SKM-1 (cell line): ENCODE measurements around the gene ADGRL1.

ENCODE experiments used
- DNase-seq: peaks from one replicate; lab custom pipeline; 2025; ENCODE audit not compliant: unreplicated experiment; lab: John Stamatoyannopoulos, UW

ADGRL1 gene

DNA sequence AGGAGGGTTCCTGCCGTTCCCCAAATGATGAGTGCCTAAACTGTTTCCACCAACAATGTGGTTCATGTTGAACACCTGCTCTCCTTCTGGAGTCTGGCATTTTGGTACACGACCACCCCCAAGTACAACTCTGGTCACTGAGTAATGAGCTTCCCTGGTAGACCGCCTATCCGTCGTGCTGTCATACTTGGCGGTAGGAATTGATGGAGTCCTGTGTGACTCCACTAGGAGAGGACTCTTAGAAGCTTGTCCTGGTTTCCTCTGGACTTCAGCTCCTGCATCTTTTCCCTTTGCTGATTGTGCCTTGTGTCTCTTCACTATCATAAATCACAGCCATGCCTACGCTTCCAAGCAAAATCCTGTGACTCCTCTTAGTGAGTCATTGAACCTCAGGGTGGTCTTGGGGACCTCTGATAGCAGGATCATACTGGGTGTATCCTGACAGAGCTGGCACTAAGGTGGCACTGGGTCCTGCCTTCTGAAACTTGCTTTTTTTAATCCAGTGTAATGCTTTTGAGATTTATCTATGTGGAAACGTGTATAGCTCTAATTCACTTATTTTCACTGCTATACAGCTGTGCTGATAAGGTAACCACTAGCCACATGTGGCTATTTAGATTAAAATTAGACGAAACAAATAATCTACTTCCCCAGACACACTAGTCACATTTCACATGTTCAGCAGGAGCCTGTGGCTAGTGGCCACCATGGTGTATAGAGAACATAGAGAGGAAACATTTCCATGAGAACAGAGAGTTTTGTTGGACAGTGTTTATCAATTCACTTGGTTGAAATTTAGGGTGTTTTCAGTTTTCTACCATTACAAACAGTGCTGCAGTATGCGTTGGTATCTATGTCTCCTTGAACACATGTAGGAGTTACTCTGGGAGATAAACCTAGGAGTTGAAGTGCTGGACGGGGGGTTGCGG, 63.4 kb downstream of the ADGRL1 start:
- DNase-seq = no peak

DNA sequence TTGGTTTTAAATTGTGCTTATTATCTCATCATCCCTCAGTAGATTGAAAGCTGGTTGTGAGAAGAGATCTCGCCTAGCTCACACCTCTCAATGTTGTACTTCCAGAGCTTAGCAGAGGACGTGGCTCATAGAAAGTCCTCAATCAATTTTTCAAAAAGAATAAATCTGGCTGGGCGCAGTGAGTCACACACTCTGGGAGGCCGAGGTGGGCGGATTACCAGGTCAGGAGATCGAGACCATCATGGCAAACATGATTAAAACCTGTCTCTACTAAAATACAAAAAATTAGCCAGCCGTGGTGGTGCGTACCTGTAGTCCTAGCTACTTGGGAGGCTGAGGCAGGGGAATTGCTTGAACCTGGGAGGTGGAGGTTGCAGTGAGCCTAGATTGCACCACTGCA, 64.9 kb downstream of the ADGRL1 start:
- DNase-seq = no peak

DNA sequence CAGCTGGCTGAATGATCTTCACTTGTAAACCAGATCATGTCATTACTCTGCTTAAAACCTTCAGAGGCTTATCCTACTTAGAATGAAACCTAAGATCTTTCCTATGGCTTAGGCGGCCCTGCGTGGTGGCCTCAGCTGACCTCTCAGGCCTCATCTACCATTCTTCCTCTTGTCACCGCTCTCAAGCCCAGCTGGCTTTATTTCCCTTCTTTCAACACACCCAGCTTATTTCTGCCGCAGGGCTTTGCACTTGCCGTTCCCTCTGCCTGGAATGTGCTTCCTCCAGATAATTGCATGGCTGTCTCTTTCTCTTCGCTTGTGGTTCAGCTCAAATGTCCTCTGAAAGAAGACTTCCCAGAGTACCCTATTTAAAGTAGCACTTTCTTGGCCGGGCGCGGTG, 66.0 kb downstream of the ADGRL1 start:
- DNase-seq = peak; percentile 68

DNA sequence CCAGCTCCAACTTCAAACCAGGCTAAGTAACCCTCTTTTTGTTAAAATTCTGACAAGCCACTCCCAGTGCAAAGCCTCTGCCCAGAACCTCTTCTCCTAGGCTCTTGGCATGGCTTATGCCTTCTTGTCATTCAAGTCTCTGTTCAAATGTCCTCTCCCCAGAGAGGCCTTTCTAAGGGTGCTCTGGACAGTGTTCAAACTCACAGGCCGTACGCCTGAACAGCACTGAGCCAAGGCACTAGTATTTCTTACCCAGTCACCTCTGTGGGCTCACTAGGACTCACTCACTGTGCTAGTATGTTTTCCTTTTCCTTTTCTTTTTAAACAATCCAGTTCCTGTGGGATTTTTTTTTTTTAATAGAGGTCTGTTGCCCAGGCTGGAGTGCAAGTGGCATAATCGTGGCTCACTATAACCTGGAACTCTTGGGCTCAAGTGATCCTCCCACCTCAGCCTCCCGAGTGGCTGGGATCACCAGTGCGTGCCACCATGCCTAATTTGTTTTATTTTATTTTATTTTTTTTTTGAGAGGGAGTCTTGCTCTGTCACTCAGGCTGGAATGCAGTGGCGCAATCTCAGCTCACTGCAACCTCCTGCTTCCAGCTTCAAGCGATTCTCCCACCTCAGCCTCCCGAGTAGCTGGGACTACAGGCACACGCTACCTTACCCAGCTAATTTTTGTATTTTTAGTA, 67.2 kb downstream of the ADGRL1 start:
- no peak for DNase-seq

DNA sequence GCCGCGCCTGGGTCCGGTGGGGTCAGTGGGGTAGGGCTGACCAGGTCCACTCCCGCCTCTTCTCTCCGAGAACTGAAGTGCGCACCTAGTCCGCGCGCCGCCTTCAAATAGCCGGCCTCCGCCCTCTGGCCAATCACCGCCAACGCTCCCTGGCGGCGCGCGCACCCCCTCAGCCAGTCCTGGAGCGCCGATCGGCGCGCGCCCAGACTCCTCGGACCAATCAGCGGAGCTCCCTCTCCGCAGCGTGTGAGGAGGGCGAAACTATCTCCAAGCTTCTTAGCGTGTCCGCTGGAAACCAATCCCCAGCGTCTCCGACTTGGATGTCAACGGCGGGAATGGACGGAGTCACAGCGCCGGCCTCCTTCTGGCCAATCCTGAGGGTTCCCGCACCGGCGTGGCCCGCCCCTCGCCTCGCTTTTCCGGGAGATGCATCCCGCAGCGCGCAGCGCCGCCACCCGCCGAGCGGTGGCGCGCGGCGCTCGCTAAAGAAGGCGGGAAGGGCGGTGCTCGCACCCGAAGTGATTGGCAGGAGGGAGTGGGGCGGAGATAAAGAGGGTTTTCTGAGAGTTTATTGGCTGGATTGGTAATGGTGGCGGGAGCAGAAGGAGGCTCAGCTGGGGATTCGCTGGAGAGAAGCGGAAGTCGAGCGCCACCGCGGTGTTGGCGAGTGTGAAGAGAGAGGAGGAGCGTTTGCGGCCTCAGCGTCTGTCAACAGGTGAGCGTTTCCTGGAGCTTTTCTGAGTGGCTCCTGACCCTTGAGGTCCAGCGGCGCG, 69.3 kb downstream of the ADGRL1 start, which contains the start of gene ASF1B:
Gene ASF1B, minus strand, starts transcription at position 81 of the 773 bp plus-strand sequence. CDS start 133 bp downstream, outside the sequence.
- peak; percentile 100 for DNase-seq

DNA sequence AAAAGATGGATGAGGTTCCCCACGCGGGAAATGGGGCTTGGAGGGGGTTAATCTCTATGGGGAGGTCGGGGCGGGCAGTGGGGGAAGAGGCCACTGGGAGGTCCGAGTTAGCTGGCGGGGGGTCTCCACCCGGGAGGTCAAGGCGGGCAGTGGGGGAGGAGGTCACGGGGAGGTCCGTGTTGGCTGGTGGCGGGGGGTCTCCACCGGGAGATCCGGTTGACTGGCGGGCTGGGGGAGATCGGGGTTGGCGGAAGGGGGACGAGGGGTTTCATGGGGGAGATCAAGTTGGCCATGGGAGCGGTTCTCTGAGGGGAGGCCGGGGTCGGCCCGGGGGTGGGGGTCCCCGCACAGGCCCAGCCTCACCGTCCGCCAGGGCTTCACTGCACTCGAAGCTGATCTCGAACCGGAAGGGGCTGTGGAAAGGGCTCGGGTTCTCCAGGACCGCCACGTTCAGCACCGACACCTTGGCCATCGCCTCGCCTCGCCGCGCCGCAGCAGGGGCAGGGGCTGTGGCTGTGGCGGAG, 69.9 kb downstream of the ADGRL1 start:
- DNase-seq = no peak

DNA sequence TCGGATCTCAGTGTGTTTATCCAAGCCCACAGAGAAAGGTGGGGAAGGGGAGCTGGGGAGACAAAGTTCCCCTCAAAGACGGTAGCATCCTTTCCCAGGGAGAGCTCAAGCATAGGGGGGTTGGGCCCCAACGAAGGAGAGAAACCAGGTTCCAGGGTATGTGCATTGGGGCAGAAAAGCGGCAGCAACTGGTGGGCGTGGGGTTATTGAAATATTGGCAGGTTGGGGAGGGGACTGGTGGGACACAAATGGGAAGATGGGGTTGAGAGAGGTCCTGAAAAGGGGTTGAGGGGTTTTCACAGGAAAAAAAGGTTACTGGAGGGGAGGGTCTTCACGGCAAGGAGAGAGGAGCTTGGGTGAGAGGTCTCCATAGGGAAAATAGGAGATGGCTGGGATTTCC, 70.6 kb downstream of the ADGRL1 start:
- DNase-seq = no peak

DNA sequence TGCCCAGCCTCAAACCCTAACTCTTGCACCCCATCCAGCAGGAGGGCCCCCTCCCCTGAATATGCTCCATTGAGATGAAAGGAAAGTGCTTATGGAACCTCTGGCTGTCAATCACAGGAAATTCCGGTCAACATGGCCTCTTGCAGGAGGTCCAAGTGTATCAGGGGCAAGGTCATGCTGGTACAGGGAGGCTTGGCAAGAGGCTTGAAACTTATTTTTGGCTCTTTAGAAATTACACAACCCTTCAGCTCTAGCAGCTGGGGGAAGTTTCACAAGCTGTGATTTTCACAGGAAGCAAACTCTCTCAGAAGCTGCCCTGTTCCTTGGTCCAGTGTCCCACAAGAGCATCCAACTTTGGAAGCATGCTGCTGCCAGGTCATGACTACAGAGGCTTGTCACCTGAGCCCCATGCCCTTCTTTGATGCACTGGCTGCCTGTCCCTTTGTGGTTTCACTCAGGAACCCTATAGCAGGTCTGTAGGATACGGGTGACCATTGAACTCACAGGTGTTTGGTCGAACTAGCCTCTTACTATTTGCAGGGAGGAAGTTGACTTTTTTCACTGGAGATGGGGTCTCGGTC, 78.0 kb downstream of the ADGRL1 start:
- peak; percentile 44 for DNase-seq

DNA sequence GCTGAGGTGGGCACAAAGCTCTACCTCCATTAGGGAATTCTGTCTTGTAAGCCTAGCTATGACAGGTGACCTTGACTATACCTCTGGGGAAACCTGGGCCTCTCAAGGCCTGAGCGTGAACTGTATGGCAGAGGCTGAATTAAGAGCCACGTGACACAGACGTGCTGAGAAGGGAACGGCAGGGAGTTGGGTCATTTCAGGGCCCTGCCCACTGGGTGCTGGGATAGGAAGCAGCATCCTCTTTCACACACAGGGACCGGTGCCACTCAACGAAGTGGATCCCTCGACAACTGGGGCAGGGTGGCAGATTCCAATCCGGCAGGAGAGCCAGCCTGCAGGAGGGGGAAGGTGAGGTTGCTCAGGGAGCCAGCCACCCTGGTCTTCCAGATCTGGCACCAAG, 78.8 kb downstream of the ADGRL1 start:
- no peak for DNase-seq

DNA sequence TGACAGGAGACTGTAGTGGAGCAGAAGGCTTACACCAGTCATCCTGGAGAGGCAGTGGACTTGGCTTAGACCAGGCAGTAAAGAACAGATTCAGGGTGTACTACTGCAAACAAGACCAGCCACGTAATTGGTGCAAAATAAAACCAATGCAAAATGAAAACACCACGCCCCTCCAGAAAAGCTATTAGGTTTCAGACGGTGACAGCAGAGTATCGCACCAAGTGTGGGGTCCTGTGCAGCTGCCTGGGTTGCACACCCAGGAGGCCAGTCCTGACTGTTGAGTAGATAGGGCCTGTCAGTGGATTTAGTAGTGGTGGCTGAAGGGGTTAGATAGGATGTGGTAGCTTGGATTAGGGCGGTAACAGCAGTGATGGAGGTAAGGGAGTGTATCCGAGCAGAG, 83.0 kb downstream of the ADGRL1 start:
- DNase-seq = no peak

DNA sequence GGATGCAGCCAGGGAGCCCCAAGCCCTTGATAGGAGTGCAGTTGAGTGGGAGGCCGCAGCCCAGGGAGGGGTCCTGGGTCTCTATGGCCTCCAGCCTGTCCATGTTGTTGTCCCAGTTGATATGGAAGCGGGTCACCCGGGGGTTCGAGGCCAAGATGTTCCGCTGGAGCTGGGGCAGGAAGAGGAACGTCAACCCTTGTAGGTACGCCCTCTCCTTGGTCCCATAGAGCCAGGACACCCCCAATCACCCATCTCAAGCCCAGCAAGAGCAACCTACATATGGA, 85.5 kb downstream of the ADGRL1 start:
- DNase-seq = no peak

DNA sequence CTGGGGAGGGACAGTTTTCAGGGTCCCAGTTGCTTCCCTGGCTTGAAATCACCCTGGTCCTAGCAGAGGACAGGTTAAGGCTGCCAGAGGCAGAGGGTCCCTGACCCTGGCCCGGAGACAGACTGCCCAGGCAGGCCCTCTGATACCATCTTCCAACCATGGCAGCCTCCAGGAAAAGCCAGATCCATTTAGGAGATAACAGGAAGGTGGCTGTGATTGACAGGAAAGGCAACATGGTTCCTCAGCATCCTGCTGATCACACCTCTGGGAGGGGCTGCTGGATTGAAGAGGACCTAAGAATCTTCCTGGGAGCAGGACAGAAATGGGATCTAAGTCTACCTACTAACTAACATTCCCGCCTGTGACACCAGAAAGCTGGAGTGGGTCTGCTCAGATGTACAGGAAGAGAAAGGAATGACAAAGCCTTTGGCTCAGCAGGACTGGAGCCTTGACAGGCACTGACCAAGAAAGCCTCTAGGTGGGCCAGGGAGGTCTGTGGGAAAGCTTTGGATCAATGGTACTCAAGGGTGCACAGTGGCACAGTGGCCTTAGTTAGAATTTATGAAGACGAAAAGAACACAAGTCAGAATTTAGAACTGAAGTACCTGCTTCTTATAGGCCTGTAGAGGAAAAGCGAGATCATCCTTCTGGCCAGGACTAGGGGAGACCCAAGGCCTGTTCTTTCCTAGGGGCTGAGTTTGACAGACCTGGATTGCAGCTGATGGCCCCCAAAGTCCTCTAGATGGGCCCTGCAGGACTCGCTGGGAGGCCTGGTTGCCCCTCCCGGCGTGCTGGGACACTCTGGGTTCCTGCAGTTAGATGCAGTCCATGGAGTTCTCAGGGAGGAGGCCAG, 86.1 kb downstream of the ADGRL1 start:
- DNase-seq = no peak

DNA sequence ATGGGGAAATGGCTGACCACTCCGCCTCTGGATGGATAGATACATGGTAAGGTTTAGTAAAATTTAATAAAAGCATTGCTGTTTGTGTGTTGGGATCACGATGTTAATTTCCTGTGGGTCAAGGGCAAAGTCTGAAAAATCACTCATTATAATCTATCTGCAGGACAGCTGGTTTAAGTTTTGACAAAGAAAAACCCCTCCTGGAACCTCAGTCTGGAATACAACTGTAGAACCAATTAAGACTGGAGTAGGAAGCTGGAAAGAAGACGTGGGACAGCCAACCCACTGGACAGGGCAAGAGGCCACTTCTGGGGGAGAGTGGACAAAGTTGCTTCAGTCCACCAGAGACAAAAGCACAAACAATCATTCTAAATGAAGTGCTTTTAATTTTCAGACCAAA, 86.8 kb downstream of the ADGRL1 start:
- DNase-seq = no peak

DNA sequence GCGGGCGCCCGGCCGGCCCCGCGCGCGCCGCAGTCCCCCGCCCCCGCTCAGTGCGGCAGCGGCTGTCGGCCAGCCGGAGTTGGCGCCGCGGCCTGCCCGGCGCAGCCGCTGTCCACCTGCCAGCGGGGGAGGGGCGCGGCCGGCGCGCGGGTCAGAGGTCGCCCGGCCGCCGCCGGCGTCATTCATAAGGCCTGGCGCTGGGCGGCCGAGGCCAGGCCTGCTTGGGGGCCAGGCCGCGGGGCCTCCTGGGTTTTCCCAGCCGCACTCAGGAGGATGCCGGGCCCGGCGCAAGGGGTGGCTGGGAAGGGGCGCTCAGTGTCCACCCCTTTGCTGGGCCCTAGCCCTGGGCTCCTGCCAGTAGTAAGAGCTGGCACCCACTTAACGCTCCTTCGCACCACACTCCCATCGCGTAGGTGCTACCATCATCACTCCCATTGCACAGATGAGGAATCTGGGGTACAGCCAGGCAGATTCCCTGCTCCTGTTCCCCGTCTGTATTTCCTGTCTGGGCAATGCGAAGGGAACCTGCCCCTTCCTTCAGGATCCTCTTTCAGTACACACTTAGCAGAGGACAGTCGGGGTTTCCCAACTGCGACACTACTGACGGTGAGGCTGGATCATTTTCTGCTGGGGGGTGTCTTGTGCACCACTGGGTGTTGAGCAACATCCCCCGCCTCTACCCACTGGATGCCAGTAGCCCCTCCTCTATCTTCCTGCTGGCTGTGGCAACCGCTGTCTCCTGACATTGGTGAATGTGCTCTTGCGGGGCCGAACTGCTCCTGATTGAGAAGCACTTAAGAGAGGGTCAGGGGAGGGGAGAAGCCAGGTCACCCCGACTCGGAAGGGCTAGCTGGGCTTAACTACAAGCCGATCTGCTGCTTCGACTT, 87.6 kb downstream of the ADGRL1 start:
- peak; percentile 76 for DNase-seq

DNA sequence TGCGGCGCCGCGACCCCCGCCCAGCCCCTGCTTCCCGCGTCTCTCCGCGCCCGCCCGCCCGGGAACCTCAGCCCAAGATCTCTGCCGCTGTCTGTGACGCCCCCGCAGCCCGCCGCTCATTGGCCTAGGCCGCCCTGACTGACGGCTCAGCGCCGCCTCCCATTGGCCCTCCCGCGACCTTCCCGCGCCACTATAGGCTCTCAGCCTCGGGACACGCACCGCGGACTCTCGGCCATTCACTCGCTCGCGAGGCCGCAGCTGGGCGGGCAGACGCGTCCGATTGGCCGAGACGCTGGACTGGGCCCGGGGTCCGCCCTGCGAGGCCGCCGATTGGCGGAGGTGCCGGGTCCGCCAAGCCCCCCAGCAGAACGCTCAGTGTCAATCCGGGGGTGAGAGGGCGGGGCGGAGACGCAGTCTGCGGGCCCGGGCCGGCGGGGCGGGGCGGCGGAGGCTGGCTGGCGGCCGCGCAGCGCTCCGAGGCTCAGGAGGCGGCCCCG, 88.3 kb downstream of the ADGRL1 start, which contains the start of gene PRKACA:
Gene PRKACA, minus strand, starts transcription at position 95 of the 497 bp plus-strand sequence. CDS start 215 bp downstream, outside the sequence.
- peak; percentile 89 for DNase-seq

DNA sequence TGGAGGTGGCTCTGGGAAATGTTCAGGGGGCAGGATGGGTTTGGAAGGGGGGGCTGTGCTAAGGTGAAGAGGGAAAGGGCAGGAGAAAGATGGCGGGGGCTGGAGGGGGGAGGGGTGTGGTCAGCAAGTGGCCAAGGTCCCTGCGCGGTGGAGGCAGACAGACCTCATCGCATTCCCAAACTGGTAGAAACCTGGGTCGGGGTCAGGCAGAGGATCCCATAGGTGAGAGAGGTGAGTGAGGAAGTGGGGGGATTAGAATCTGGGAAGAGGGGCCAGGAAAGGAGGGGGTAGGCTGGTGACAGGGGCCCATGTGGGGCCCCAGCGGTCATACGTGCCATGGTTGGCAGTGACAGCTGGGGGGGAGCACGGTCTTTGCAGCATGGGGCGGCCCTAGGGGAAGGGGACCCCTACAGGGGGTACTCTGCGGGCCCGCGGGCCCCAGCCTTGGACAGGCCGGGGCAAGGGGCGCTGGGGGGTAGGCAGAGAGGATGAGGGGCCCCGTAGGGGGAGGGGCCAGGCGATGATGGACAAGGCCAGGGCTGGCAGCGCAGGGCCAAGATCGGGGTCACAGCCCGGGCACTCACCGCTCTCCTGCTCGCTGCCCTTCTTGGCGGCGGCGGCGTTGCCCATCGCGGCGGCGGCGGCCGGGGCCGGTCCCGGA, 88.9 kb downstream of the ADGRL1 start:
- DNase-seq = no peak

DNA sequence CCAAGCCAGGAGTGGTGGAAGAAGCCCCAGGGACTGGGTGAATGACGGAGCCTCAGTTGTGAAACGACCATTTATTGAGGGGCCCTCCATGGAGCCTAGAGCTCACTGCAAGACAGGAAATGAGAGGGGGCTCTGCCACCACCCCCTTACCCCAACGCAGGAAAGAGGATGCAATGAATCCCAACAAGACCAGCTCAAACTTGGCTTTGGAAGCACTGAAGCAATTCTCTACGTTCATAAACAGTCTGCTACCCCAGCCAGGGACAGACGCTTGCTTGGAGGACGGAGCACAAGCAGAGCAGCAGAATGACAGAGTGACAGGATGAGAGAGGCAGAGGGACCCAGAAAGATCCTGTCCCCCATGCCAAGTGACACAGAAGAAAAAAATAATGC, 89.4 kb downstream of the ADGRL1 start:
- DNase-seq = no peak

DNA sequence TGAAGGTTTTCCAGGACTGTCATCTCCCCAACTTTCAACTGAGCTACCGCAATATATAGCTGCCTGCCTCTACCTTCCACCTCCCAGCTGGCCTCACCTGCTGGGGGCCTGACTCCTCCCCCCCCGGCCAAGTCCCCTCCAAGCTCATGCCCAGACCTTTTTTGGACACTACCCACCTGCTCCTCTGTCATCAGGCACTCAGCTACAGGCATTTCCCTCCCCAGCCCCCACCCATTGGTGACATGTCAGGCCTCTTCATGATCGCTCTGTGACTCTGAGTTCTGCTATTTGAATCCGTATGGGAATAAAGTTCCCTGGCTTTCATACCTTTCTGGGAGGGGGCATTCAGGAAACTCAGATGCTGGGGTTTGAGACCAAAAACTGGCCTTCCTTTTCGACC, 90.2 kb downstream of the ADGRL1 start:
- DNase-seq = no peak
